Neuron (in vitro differentiated cells): Measurements from ENCODE around the gene PIWIL1.

Source experiments
- H2AFZ ChIP-seq: one replicate; pipeline ENCODE4 v1.6.1; 2013; ENCODE audit warnings: low read depth, mild to moderate bottlenecking, inconsistent platforms, low read length, moderate library complexity
- H3K27me3 ChIP-seq: one replicate; pipeline ENCODE4 v1.6.1; 2013; ENCODE audit warnings: low read length; ENCODE audit not compliant: insufficient read depth
- H3K36me3 ChIP-seq: one replicate; pipeline ENCODE4 v1.6.1; 2013; ENCODE audit warnings: low read length; ENCODE audit not compliant: insufficient read depth
- H3K4me1 ChIP-seq: one replicate; pipeline ENCODE4 v1.6.1; 2013; ENCODE audit warnings: low read length; ENCODE audit not compliant: insufficient read depth
- H3K4me3 ChIP-seq: 2 replicates; pipeline ENCODE4 v1.5.1; 2013; ENCODE audit warnings: mild to moderate bottlenecking, low read length, moderate library complexity
- H3K9me3 ChIP-seq: one replicate; pipeline ENCODE4 v1.6.1; 2013; ENCODE audit warnings: low read length

The PIWIL1 gene

GRCh38 chr12:130337488-130338303 lies at the start of gene PIWIL1:
TSS of gene PIWIL1 (plus strand) at chr12:130337887. CDS start at chr12:130342592, 4,705 bp downstream.
- H3K27me3 ChIP-seq: no peaks in the 10 kb centered on the region

GRCh38 chr12:130288206-130288605 lies 49.5 kb upstream of the PIWIL1 start:
- Histone ChIP-seq H3K9me3 (no peaks in the 10 kb centered on the region), H3K36me3 (no peaks in the 10 kb centered on the region), H3K4me1 (no peaks in the 10 kb centered on the region), H3K4me3 (no peak overlapping the region), H2AFZ (no peak overlapping the region), H3K27me3 (no peaks in the 10 kb centered on the region)

More at GRCh38 chr12:130337488-130338303, at the start of gene PIWIL1:
- Histone ChIP-seq H3K4me1 (no peaks in the 10 kb centered on the region), H3K36me3 (no peaks in the 10 kb centered on the region), H2AFZ (no peak within 1 kb of the TSS), H3K9me3 (no peaks in the 10 kb centered on the region), H3K4me3 (no peak within 1 kb of the TSS)

DNA sequence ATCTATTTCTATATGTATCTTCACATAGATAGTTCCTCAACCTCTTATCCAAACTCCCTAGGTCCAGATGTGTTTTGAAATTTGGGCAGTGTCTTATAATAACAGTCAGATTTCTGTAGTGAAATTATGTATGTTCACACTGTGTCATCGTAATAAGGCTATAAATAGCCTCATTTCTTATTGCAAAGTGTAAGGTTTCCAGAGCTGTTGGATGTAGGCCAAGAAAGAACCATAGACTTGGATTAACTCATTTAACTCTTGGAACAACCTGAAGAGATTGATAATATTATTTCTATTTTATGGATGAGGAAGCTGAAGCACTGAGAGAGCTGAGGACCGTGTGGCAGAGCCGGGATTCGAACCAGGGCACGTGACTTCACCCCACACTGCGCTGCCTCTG lies 49.0 kb upstream of the PIWIL1 start:
- Histone ChIP-seq H2AFZ (no peak overlapping the region), H3K36me3 (no peaks in the 10 kb centered on the region), H3K27me3 (no peaks in the 10 kb centered on the region), H3K9me3 (no peaks in the 10 kb centered on the region), H3K4me1 (no peaks in the 10 kb centered on the region), H3K4me3 (no peak overlapping the region)

- H3K9me3 ChIP-seq: no peaks in the 10 kb centered on the region
These were observed 47.6 kb upstream of the PIWIL1 start for GRCh38 chr12:130290114-130290513.

GRCh38 chr12:130298322-130299021 lies 39.2 kb upstream of the PIWIL1 start:
- H3K4me1 ChIP-seq: no peaks in the 10 kb centered on the region
- no peak overlapping the region for H2AFZ ChIP-seq
- H3K27me3 ChIP-seq: no peaks in the 10 kb centered on the region
- no peaks in the 10 kb centered on the region for H3K36me3 ChIP-seq
- H3K4me3 ChIP-seq: no peak overlapping the region
- H3K9me3 ChIP-seq: no peaks in the 10 kb centered on the region

More at GRCh38 chr12:130290114-130290513, 47.6 kb upstream of the PIWIL1 start:
- Histone ChIP-seq H3K36me3 (no peaks in the 10 kb centered on the region), H3K4me3 (no peak overlapping the region), H2AFZ (no peak overlapping the region), H3K27me3 (no peaks in the 10 kb centered on the region), H3K4me1 (no peaks in the 10 kb centered on the region)

GRCh38 chr12:130299574-130299973 lies 38.1 kb upstream of the PIWIL1 start:
- no peaks in the 10 kb centered on the region for H3K9me3 ChIP-seq
- H3K4me3 ChIP-seq: no peak overlapping the region
- H3K4me1 ChIP-seq: no peaks in the 10 kb centered on the region
- H3K27me3 ChIP-seq: no peaks in the 10 kb centered on the region
- H3K36me3 ChIP-seq: no peaks in the 10 kb centered on the region
- H2AFZ ChIP-seq: no peak overlapping the region

- Histone ChIP-seq H3K27me3 (no peaks in the 10 kb centered on the region), H3K9me3 (no peaks in the 10 kb centered on the region), H3K4me3 (no peak overlapping the region), H3K36me3 (no peaks in the 10 kb centered on the region), H3K4me1 (no peaks in the 10 kb centered on the region), H2AFZ (no peak overlapping the region)
These were observed 37.6 kb upstream of the PIWIL1 start for GRCh38 chr12:130300090-130300489.

DNA sequence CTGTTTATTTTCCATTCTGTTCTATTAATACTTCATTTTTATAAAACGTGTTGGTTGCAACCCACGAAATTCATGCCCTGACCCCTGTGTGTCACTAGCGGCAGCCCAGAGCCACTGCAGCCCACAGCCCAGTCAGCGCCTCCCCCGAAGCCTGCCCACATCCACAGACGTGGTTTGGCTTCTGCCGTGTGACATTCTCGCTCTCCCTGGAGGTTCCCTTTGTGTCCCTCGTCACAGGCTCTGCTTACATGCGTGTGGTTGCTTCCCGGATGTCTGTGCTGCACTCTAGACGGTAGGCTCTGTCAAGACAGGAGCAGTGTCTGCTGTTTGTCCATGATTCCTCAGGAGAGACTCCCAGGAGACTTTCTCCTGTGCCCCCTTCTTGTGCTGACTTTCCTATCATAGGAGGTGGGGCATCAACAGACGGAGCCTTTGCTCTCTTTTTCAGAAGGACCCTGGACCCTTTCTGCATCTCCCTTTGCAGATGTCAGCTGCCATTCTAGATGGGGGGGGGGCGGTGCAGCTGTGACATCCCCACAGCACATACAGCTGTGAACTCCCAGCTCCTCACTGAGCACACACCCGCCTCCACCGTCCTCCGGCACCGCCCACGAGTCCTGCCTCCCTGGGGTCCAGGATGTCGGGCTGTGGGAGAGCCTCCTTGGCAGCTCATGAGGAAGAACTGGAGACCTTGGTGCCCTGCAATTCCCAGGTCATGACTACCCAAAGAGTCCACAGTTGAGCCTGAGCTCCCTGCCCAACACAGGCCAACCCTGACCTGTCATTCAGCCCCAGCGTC lies 36.8 kb upstream of the PIWIL1 start:
- H3K4me1 ChIP-seq: no peaks in the 10 kb centered on the region
- no peak overlapping the region for H2AFZ ChIP-seq
- H3K4me3 ChIP-seq: no peak overlapping the region
- no peaks in the 10 kb centered on the region for H3K36me3 ChIP-seq
- H3K27me3 ChIP-seq: no peaks in the 10 kb centered on the region
- no peaks in the 10 kb centered on the region for H3K9me3 ChIP-seq

DNA sequence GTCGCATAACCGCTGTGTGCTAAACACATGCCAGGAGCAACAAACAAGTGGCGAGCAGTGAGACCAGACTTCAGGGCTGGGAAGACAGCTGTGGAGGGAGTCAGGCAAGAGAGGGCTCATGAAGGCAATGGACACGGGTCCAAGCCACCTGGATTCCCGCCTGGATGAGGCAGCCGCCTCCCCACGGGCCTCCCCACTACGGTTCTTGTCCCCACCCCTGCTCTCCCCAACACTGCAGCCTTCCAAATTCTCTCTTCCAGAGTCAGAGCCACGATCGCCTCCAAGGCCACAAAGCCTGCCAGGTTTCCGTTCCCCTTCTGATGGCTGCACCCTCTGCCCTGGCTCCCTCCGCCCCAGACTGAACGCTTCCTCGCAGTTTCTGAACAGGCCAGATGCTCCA lies 36.1 kb upstream of the PIWIL1 start:
- H3K4me3 ChIP-seq: no peak overlapping the region
- H3K36me3 ChIP-seq: no peaks in the 10 kb centered on the region
- no peak overlapping the region for H2AFZ ChIP-seq
- H3K27me3 ChIP-seq: no peaks in the 10 kb centered on the region
- H3K9me3 ChIP-seq: no peaks in the 10 kb centered on the region
- H3K4me1 ChIP-seq: no peaks in the 10 kb centered on the region

DNA sequence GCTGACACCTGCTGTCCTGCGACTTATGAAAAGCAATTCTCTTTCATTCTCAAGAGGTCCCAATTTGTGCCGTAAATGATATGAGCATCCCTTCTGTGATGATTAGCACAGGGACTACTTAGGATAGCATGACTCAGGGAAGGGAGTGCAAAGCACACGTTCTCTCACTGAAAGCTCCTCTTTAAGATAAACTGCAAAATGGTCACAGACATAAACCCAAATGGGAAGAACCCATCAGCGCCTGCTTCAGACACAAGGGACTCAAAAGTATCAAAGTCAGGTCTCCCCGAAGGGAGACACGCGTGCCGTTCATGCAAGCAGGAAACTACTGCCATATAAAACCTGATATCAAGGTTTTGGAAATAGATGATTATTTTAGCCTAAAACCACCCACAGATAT lies 33.9 kb upstream of the PIWIL1 start:
- Histone ChIP-seq H2AFZ (no peak overlapping the region), H3K27me3 (no peaks in the 10 kb centered on the region), H3K36me3 (no peaks in the 10 kb centered on the region)

GRCh38 chr12:130307859-130308258 lies 29.8 kb upstream of the PIWIL1 start:
- Histone ChIP-seq H3K4me3 (no peak overlapping the region), H3K9me3 (no peaks in the 10 kb centered on the region), H3K36me3 (no peaks in the 10 kb centered on the region), H2AFZ (no peak overlapping the region), H3K4me1 (no peaks in the 10 kb centered on the region), H3K27me3 (no peaks in the 10 kb centered on the region)

More for the DNA sequence above, 33.9 kb upstream of the PIWIL1 start:
- Histone ChIP-seq H3K4me1 (no peaks in the 10 kb centered on the region), H3K4me3 (no peak overlapping the region), H3K9me3 (no peaks in the 10 kb centered on the region)

GRCh38 chr12:130308393-130308792 lies 29.3 kb upstream of the PIWIL1 start:
- H3K27me3 ChIP-seq: no peaks in the 10 kb centered on the region

GRCh38 chr12:130316251-130316650 lies 21.4 kb upstream of the PIWIL1 start:
- Histone ChIP-seq H3K4me1 (no peaks in the 10 kb centered on the region), H3K36me3 (no peaks in the 10 kb centered on the region), H2AFZ (no peak overlapping the region), H3K27me3 (no peaks in the 10 kb centered on the region), H3K4me3 (no peak overlapping the region), H3K9me3 (no peaks in the 10 kb centered on the region)

More at GRCh38 chr12:130308393-130308792, 29.3 kb upstream of the PIWIL1 start:
- Histone ChIP-seq H3K4me1 (no peaks in the 10 kb centered on the region), H2AFZ (no peak overlapping the region), H3K9me3 (no peaks in the 10 kb centered on the region), H3K4me3 (no peak overlapping the region), H3K36me3 (no peaks in the 10 kb centered on the region)
